Astrocyte (in vitro differentiated cells and primary cell): Measurements from ENCODE around the gene ZFYVE28. TPM values are rescaled to one million over a fixed set of nuclear protein-coding genes. Genes with fewer than 3 reads are reported as not detected.

Experiments
- DNase-seq: peaks from one replicate; pipeline ENCODE4 v3.0.0-alpha.2; 2010; ENCODE audit warnings: low read depth
- FAIRE-seq: peaks from 2 replicates; lab custom pipeline; 2011; peaks lifted over from hg19 to GRCh38; lab: Jason Lieb, UNC
- H2AFZ ChIP-seq: 2 replicates; pipeline ENCODE4 v1.6.0; 2012; ENCODE audit warnings: low read depth, low read length, inconsistent platforms
- H3K27ac ChIP-seq: 2 replicates; pipeline ENCODE4 v1.5.1; 2011; ENCODE audit warnings: low read depth, low read length, inconsistent platforms
- H3K27me3 ChIP-seq: 2 replicates; pipeline ENCODE4 v1.6.0; 2011; ENCODE audit warnings: low read length, inconsistent platforms; ENCODE audit not compliant: insufficient read depth
- H3K36me3 ChIP-seq: 2 replicates; pipeline ENCODE4 v1.5.1; 2011; ENCODE audit warnings: low read length, inconsistent platforms; ENCODE audit not compliant: insufficient read depth
- H3K4me1 ChIP-seq: 2 replicates; pipeline ENCODE4 v1.5.1; 2011; ENCODE audit warnings: low read length, inconsistent platforms; ENCODE audit not compliant: insufficient read depth
- H3K4me2 ChIP-seq: 2 replicates; pipeline ENCODE4 v1.6.0; 2012; ENCODE audit warnings: low read length, inconsistent platforms
- H3K4me3 ChIP-seq: 2 replicates; pipeline ENCODE4 v1.5.1; 2011; ENCODE audit warnings: low read depth, mild to moderate bottlenecking, low read length, inconsistent platforms; ENCODE audit not compliant: insufficient read depth
- H3K79me2 ChIP-seq: 2 replicates; pipeline ENCODE4 v1.6.0; 2012; ENCODE audit warnings: mild to moderate bottlenecking, low read length, inconsistent platforms; ENCODE audit not compliant: insufficient read depth
- H3K9ac ChIP-seq: 2 replicates; pipeline ENCODE4 v1.6.0; 2012; ENCODE audit warnings: mild to moderate bottlenecking, low read length, inconsistent platforms
- H3K9me3 ChIP-seq: 2 replicates; pipeline ENCODE4 v1.5.1; 2012; ENCODE audit warnings: low read depth, mild to moderate bottlenecking, low read length, inconsistent platforms; ENCODE audit not compliant: insufficient read depth
- H4K20me1 ChIP-seq: 2 replicates; pipeline ENCODE4 v1.6.0; 2012; ENCODE audit warnings: low read length, inconsistent platforms; ENCODE audit not compliant: insufficient read depth
- H3K27ac Mint-ChIP-seq: one replicate; pipeline ENCODE4 v1.8.0; 2021; ENCODE audit warnings: mild to moderate bottlenecking, mixed read lengths; ENCODE audit not compliant: unreplicated experiment
- H3K27me3 Mint-ChIP-seq: one replicate; pipeline ENCODE4 v1.8.0; 2021; ENCODE audit warnings: low read depth, mixed read lengths; ENCODE audit not compliant: unreplicated experiment
- H3K36me3 Mint-ChIP-seq: one replicate; pipeline ENCODE4 v1.8.0; 2021; ENCODE audit warnings: low read depth, mixed read lengths; ENCODE audit not compliant: unreplicated experiment
- H3K4me1 Mint-ChIP-seq: one replicate; pipeline ENCODE4 v1.8.0; 2021; ENCODE audit warnings: low read depth, mixed read lengths; ENCODE audit not compliant: unreplicated experiment
- H3K4me3 Mint-ChIP-seq: one replicate; pipeline ENCODE4 v1.8.0; 2021; ENCODE audit warnings: mild to moderate bottlenecking, moderate library complexity, mixed read lengths; ENCODE audit not compliant: unreplicated experiment
- H3K9me3 Mint-ChIP-seq: one replicate; pipeline ENCODE4 v1.8.0; 2021; ENCODE audit warnings: mild to moderate bottlenecking, mixed read lengths; ENCODE audit not compliant: unreplicated experiment
- CTCF ChIP-seq: IDR thresholded peaks from 2 replicates; pipeline ENCODE4 v1.5.1; 2011; ENCODE audit warnings: low read depth, mild to moderate bottlenecking, inconsistent platforms, low read length, moderate library complexity; ENCODE audit not compliant: insufficient read depth
- EZH2 ChIP-seq: IDR thresholded peaks from 2 replicates; pipeline ENCODE4 v1.6.1; 2012; ENCODE audit warnings: mild to moderate bottlenecking, low read length, inconsistent platforms; ENCODE audit not compliant: insufficient read depth
- total RNA-seq: library from RNA; stranded (reverse); gene quantifications from 2 replicates; pipeline ENCODE4 v1.2.1, GENCODE V29; 2021

Gene ZFYVE28
- total RNA-seq, 1 donor from 2014 or later = 0.68 TPM

GRCh38 chr4:2253160-2254084, 165.0 kb downstream of the ZFYVE28 start:
- H3K36me3 Mint-ChIP-seq = peaks cover 17% of the 10 kb centered on the region
- H3K36me3 ChIP-seq = peaks cover 5% of the 10 kb centered on the region
- H4K20me1 ChIP-seq = peaks cover 99% of the 10 kb centered on the region

GRCh38 chr4:2252530-2253091, 165.8 kb downstream of the ZFYVE28 start:
- Histone ChIP-seq H4K20me1 (peaks cover 91% of the 10 kb centered on the region), H3K27ac (no peak overlapping the region), H3K36me3 (peaks cover 5% of the 10 kb centered on the region), H2AFZ (no peak overlapping the region), H3K79me2 (peaks cover 23% of the 10 kb centered on the region), H3K4me2 (no peak overlapping the region), H3K27me3 (no peaks in the 10 kb centered on the region), H3K9me3 (no peaks in the 10 kb centered on the region), H3K4me3 (no peak overlapping the region), H3K9ac (no peak overlapping the region), H3K4me1 (peaks cover 18% of the 10 kb centered on the region)
- Mint-ChIP-seq H3K9me3 (no peaks in the 10 kb centered on the region), H3K27ac (no peak overlapping the region), H3K36me3 (peaks cover 15% of the 10 kb centered on the region), H3K4me1 (peaks cover 2% of the 10 kb centered on the region), H3K4me3 (no peak overlapping the region), H3K27me3 (no peaks in the 10 kb centered on the region)
- TF ChIP-seq CTCF (no peak), EZH2 (no peak)
- DNase-seq = no peak
- FAIRE-seq = no peak

More at GRCh38 chr4:2253160-2254084, 165.0 kb downstream of the ZFYVE28 start:
- no peak for FAIRE-seq
- Histone ChIP-seq H3K9ac (no peak overlapping the region), H2AFZ (no peak overlapping the region), H3K4me1 (peaks cover 18% of the 10 kb centered on the region), H3K79me2 (peaks cover 31% of the 10 kb centered on the region), H3K27ac (no peak overlapping the region), H3K4me3 (no peak overlapping the region), H3K27me3 (no peaks in the 10 kb centered on the region), H3K4me2 (no peak overlapping the region), H3K9me3 (no peaks in the 10 kb centered on the region)
- Mint-ChIP-seq H3K4me3 (no peak overlapping the region), H3K9me3 (no peaks in the 10 kb centered on the region), H3K4me1 (peaks cover 2% of the 10 kb centered on the region), H3K27me3 (no peaks in the 10 kb centered on the region), H3K27ac (no peak overlapping the region)
- no peak for TF ChIP-seq EZH2
- TF ChIP-seq CTCF = no peak
- DNase-seq = no peak
